Dendritic cell treated with granulocyte-macrophage colony-stimulating factor and Interleukin-4, amounts not matched to agents 40 ng/mL and 50 ng/mL, for 4 days (primary cell): ENCODE data around the gene GTF2A1L.
"Not testable (repeated sequence)": the region's sequence is repeated elsewhere in the genome, so short reads cannot be mapped to it uniquely, and the experiment has no call there.

ENCODE experiments used
- H3K27ac Mint-ChIP-seq: one replicate; pipeline ENCODE4 v1.8.0; 2022; ENCODE audit warnings: mild to moderate bottlenecking, mixed read lengths
- H3K27me3 Mint-ChIP-seq: one replicate; pipeline ENCODE4 v1.8.0; 2022; ENCODE audit warnings: mild to moderate bottlenecking, mixed read lengths
- H3K36me3 Mint-ChIP-seq: one replicate; pipeline ENCODE4 v1.8.0; 2022; ENCODE audit warnings: low read depth, mixed read lengths
- H3K4me1 Mint-ChIP-seq: one replicate; pipeline ENCODE4 v1.8.0; 2022; ENCODE audit warnings: low read depth, mixed read lengths
- H3K4me3 Mint-ChIP-seq: one replicate; pipeline ENCODE4 v1.8.0; 2022; ENCODE audit warnings: mild to moderate bottlenecking, moderate library complexity, mixed read lengths
- H3K9me3 Mint-ChIP-seq: one replicate; pipeline ENCODE4 v1.8.0; 2022; ENCODE audit warnings: mixed read lengths
- intact Hi-C: fragments of 100-400 bp; cut with micrococcal nuclease; formaldehyde crosslinking; loops from one replicate; pipeline ENCODE4 v1.15.0; 2022

Gene GTF2A1L

DNA sequence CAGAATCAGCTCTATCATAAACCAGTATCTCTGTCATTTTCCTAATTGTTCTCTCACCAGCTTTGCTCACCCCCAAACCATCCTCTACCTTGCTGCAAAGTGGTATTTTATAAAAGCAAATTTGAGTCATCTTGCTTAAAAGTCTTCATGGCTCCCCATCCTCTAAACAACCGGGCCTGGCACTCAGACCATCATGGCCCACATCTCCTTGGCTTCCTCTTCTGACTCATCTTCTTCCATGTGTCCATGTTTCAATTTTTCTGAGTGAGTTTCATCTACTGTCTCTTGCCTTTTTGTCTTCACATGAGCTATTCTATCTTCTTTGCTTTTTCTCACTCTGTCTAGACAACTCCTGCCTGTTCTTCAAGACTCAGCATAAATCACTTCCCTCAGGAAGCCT, 79.2 kb downstream of the GTF2A1L start:
- Mint-ChIP-seq H3K9me3 (no peaks in the 10 kb centered on the region), H3K27ac (no peak overlapping the region), H3K36me3 (no peaks in the 10 kb centered on the region), H3K4me3 (no peak overlapping the region), H3K4me1 (no peaks in the 10 kb centered on the region), H3K27me3 (no peaks in the 10 kb centered on the region)
- intact Hi-C loops = no loop called here

DNA sequence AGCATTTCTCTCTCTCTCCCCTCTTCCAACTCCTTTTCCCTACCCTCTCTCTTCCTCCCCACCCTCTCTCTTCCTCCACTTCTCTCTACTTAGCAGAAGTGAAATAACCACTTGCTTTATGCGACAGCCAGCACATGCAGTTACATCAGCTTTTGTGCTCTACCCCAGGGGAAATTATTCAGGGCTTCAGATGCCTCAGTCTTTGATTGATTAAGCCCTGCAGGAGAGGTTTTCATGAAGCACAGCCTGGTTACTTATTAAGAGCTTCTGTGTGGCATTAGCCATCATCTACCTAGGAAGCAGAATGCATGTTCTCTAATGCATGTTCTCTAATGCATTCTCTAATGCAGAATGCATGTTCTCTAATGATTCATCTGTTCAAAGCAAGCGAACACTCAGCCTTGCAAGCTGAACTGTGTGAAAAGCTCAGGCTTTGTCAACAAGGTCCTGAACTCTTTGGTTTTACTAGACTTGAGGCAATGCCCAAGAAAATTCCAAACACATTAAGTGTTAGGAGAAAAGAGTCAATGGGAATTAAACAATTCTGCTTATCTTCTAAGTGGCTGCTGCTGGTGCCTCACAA, 81.8 kb downstream of the GTF2A1L start:
- Mint-ChIP-seq H3K36me3 (no peaks in the 10 kb centered on the region), H3K4me3 (no peak overlapping the region), H3K9me3 (no peaks in the 10 kb centered on the region), H3K27ac (no peak overlapping the region), H3K27me3 (no peaks in the 10 kb centered on the region), H3K4me1 (no peaks in the 10 kb centered on the region)
- intact Hi-C loops = no loop called here

DNA sequence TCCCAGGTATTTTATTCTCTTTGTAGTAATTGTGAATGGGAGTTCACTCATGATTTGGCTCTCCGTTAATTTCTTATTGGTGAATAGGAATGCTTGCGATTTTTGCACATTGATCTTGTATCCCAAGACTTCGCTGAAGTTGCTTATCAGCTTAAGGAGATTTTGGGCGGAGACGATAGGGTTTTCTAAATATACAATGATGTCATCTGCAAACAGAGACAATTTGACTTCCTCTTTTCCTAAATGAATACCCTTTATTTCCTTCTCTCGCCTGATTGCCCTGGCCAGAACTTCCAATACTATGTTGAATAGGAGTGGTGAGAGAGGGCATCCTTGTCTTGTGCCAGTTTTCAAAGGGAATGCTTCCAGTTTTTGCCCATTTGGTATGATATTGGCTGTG, 86.0 kb downstream of the GTF2A1L start:
- H3K27me3 Mint-ChIP-seq, H3K9me3 Mint-ChIP-seq, H3K27ac Mint-ChIP-seq, H3K4me1 Mint-ChIP-seq, H3K4me3 Mint-ChIP-seq, intact Hi-C loops, H3K36me3 Mint-ChIP-seq: not testable (repeated sequence)

DNA sequence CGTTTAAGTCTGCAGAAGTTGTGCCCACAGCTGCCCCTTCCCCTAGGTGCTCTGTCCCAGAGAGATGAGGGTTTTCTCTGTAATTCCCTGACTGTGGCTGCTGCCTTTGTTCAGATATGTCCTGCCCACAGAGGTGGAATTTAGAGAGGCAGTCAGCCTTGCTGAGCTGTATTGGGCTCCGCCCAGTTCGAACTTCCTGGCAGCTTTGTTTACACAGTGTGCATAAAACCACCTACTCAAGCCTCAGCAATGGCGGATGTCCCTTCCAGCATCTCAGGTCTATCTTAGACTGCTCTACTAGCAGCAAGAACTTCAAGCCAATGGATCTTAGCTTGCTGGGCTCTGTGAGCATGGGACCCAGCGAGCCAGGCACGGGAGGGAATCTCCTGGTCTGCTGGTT, 89.8 kb downstream of the GTF2A1L start:
- no peak overlapping the region for H3K4me3 Mint-ChIP-seq
- no peak overlapping the region for H3K27ac Mint-ChIP-seq
- no peaks in the 10 kb centered on the region for H3K9me3 Mint-ChIP-seq
- H3K36me3 Mint-ChIP-seq = no peaks in the 10 kb centered on the region
- peaks cover 2% of the 10 kb centered on the region for H3K27me3 Mint-ChIP-seq
- no peaks in the 10 kb centered on the region for H3K4me1 Mint-ChIP-seq
- intact Hi-C loops = no loop called here

DNA sequence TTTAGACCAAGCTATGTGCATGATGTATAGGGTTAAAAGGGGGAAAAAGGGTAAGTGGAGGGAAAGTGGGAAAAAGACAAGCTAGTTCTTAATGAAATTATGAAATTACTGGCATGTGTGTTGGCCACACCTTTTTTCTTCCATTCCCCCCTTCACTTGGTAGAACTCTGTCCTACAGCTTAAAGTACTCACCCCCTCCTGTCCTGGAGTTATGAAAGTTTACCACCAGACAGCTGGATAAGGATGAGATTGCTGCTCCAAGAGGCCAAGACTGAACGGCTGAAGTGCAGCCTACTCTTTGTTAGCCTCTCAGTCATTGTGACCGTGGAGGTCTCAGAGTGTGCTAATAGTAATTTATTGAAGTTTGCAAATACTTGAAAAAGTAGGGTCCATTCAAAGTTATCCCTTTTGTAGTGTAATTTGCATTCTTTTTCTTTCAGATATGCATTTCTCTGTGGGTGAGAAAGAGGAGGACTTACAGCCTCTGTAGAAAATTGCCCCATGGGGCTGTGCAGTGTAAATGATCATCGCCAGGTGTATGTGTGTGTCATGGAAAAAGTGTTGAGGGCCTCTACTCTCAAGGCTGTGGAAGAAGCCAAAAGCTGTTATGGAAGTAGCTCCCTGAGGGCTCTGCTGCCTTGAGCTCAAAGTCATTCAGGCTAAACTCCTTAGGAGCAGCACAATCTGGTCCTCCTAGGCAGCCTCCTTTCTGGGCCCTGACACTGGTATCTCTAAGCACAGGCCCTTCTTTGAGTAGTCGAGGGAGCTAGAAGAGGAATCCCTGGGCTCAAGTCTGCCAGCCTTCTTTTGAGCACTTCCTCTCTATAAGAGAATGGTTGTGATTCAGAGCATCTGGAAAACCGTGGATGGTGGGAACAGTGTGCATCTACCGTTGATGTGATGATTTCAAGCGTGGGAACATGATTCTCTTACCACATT, 91.7 kb downstream of the GTF2A1L start:
- no peaks in the 10 kb centered on the region for H3K36me3 Mint-ChIP-seq

DNA sequence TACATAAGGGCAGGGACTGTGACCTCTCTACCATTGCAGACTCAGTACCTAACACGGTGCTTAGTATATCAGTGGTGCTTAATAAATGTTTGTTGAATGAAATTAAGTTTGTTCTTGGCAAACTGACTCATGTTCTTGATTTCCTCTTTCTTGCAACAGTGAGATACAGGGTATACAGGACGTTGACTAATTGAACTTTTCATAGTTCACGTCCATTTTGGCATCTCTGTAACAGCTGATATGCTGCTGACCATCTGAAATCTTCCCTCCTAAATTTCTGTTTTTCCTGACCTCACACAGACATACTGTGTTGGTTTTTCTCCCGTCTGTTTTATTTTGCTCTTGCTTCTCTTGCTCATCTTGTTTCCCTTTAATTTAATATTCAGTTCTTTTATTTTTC, 93.7 kb downstream of the GTF2A1L start:
- Mint-ChIP-seq H3K4me3 (no peak overlapping the region), H3K4me1 (peaks cover 5% of the 10 kb centered on the region), H3K36me3 (no peaks in the 10 kb centered on the region), H3K27ac (no peak overlapping the region), H3K27me3 (peaks cover 1% of the 10 kb centered on the region), H3K9me3 (no peaks in the 10 kb centered on the region)
- intact Hi-C loops = no loop called here

More for the DNA sequence above, 91.7 kb downstream of the GTF2A1L start:
- intact Hi-C loops = no loop called here
- Mint-ChIP-seq H3K9me3 (no peaks in the 10 kb centered on the region), H3K4me3 (no peak overlapping the region), H3K4me1 (no peaks in the 10 kb centered on the region), H3K27me3 (peaks cover 2% of the 10 kb centered on the region), H3K27ac (no peak overlapping the region)

DNA sequence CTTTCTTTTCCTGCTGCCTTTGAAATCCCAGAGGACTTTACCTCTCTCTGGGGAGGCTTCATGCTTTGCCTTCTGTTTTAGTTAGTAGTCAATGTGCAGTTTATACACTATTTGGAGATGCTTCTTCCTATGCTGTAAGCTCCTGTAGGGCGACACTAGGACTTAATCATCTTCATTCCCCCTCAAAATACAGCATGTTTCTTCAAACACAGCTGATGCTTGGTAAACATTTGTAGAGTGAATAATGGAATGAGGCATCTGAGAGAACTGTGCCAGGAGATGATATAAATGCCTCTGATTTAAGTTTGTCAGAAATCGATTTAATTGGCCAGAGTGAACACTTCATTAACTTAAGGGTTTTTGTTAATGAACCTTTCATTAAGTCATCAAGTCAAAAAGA, 94.5 kb downstream of the GTF2A1L start:
- Mint-ChIP-seq H3K27me3 (peaks cover 1% of the 10 kb centered on the region), H3K27ac (no peak overlapping the region), H3K4me1 (peaks cover 5% of the 10 kb centered on the region), H3K36me3 (no peaks in the 10 kb centered on the region), H3K9me3 (no peaks in the 10 kb centered on the region), H3K4me3 (no peak overlapping the region)
- intact Hi-C loops = no loop called here

DNA sequence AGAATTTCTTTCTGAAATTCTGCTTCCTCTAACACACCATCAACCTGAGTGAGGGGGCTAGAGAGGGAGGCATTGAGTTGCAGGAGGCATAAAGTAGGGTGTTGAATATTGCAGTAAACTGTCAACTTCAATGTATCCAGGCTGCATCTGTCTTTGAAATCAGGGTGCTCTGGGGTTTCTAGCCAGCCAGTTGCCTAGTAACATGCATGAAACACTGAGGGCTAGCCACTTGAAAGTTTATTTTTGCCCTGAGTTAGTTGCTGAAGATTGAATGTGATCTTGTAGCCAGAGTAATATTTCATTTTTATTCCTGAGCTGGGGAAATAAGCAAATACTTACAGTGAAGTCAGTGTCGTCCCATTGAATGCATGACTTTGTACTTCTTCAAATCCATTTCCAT, 96.0 kb downstream of the GTF2A1L start:
- Mint-ChIP-seq H3K4me1 (peaks cover 5% of the 10 kb centered on the region), H3K36me3 (no peaks in the 10 kb centered on the region), H3K27me3 (peaks cover 1% of the 10 kb centered on the region), H3K27ac (no peak overlapping the region), H3K4me3 (no peak overlapping the region), H3K9me3 (no peaks in the 10 kb centered on the region)
- intact Hi-C loops = no loop called here

DNA sequence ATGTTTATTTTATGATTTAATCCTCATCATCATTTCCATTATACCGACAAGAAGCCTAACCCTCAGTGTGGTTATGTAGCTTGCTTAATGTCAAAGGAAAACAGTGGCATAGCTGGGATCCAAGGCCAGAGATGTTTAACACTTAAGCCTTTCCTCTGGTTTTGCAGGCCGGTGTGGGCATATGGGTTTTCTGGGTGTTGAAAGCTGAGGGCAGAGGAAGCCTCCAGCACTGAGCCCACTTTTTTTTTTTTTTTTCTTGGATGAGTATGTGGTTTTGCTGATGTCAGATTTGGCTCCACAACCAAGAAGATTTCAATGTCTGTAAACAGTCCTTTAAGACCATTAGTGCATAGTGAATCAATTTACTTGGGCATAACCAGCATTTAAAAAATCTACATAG, 96.6 kb downstream of the GTF2A1L start:
- intact Hi-C loops = no loop called here
- H3K4me3 Mint-ChIP-seq = no peak overlapping the region
- no peak overlapping the region for H3K27ac Mint-ChIP-seq
- H3K4me1 Mint-ChIP-seq = peaks cover 5% of the 10 kb centered on the region
- H3K27me3 Mint-ChIP-seq = peaks cover 1% of the 10 kb centered on the region
- no peaks in the 10 kb centered on the region for H3K36me3 Mint-ChIP-seq
- no peaks in the 10 kb centered on the region for H3K9me3 Mint-ChIP-seq

DNA sequence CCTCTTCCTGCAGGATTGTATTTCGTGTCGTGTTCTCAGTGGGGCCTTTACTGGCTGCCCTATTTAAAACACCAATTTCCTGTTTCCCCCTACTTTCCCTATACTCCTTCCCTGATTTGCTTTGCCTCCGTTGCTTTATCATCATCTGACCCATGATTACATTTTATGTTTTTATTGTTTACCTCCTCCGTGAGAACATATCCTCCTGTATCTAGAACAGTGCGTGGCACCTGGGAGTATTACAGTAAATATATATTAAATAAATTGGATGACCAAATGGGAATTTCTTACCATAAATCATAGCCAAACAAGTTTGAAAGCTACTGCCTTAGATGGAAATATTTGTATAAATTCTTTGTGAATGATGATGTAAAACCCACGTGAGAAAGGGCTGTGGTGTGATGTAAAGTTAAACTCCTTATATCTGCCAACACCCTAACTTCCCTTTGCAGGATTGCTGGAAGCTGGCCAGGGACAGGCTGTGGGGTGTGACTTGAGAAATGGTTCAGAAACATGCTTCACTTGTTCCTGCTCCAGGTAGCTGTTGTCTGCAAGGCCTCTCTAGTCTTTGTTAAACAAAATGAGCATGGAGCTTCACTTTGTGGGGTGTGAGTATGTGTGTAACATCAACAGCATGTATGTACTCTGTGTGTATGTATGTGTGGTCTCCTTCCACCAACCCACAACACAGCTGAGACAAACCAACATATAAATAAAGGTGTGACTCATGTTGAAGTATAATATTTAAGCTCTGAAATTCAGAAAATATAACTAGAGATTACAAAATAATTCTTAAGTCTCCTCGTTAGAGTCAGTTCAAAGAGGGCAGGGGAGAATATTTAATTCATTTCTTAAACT, 97.6 kb downstream of the GTF2A1L start:
- no peaks in the 10 kb centered on the region for H3K36me3 Mint-ChIP-seq
- H3K27me3 Mint-ChIP-seq = peaks cover 1% of the 10 kb centered on the region
- no peak overlapping the region for H3K27ac Mint-ChIP-seq
- peaks cover 5% of the 10 kb centered on the region for H3K4me1 Mint-ChIP-seq
- intact Hi-C loops = no loop called here
- no peak overlapping the region for H3K4me3 Mint-ChIP-seq
- H3K9me3 Mint-ChIP-seq = no peaks in the 10 kb centered on the region

DNA sequence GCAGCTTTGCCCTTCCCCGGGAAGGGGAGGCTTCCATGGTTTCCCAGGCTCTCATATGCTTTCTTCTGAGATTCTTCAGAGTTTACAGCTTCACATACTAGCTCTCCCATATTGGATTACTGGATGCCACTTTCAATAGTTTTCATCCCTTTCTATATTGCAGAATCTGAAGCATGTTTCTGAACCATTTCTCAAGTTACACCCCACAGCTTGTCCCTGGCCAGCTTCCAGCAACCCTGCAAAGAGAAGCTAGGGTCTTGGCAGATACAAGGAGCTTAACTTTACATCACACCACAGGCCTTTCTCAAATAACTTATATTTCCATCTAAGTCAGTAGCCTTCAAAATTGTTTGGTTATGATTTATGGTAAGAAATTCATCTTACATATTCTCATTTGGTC, 98.3 kb downstream of the GTF2A1L start:
- H3K36me3 Mint-ChIP-seq = no peaks in the 10 kb centered on the region
- H3K27ac Mint-ChIP-seq = no peak overlapping the region
- intact Hi-C loops = no loop called here
- H3K4me1 Mint-ChIP-seq = peaks cover 5% of the 10 kb centered on the region
- peaks cover under 1% of the 10 kb centered on the region for H3K27me3 Mint-ChIP-seq
- no peak overlapping the region for H3K4me3 Mint-ChIP-seq
- H3K9me3 Mint-ChIP-seq = no peaks in the 10 kb centered on the region

DNA sequence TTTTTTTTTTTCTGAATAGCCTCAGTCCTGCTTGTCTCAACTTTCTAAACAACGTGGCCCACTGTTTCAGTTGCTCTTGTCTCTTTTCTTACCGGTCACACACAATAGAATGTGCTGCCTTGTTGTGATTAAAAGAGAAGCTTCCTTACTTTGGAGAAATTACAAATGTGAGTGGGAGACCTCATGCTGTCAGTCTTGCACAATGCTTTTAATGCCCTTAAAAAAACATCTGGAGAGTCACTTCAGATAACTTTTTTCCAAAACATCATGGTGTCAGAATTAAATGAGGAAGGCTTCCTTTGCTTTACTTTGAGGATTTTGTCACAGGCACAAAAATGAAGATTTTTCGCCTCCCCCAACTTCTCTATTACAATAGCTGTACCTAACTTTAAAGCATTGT, 100.2 kb downstream of the GTF2A1L start:
- peaks cover 5% of the 10 kb centered on the region for H3K4me1 Mint-ChIP-seq
- no peak overlapping the region for H3K27ac Mint-ChIP-seq
- no peaks in the 10 kb centered on the region for H3K9me3 Mint-ChIP-seq
- no peaks in the 10 kb centered on the region for H3K27me3 Mint-ChIP-seq
- H3K4me3 Mint-ChIP-seq = no peak overlapping the region
- intact Hi-C loops = no loop called here
- H3K36me3 Mint-ChIP-seq = no peaks in the 10 kb centered on the region

DNA sequence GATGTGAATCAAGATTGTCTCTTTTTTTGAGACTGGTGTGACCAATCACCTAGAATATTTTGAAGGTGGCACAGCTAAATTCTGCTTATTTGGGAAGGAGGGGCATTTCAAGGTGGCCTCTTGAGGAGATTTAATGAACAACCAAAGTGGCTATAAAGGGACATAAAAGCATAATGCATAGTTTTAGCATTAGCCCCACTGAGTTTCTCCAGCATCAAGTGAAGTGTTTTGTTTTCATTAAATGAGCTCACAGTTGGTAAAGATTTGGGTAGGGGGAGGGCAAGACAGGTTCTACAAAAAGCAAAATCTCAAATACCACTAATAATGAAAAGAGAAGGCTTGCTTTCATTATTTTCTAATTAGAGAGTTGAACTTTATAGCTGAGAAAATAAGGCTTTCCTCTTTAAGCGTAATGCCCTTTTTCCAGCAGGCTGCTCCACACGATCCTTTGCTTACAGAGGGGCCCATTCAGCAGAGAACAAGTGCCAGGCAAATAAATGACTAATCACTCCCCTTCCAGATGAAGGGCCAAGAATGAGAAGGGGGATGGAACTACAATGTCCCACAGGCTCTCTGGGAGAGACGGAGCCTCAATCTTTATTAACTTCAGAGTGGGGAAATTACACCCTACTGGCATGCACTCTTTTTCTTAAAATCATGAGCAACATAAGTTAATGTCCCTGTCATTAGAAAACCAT, 102.0 kb downstream of the GTF2A1L start:
- Mint-ChIP-seq H3K27me3 (no peaks in the 10 kb centered on the region), H3K27ac (no peak overlapping the region), H3K4me3 (no peak overlapping the region), H3K4me1 (peaks cover 5% of the 10 kb centered on the region), H3K9me3 (no peaks in the 10 kb centered on the region), H3K36me3 (no peaks in the 10 kb centered on the region)
- intact Hi-C loops = no loop called here

DNA sequence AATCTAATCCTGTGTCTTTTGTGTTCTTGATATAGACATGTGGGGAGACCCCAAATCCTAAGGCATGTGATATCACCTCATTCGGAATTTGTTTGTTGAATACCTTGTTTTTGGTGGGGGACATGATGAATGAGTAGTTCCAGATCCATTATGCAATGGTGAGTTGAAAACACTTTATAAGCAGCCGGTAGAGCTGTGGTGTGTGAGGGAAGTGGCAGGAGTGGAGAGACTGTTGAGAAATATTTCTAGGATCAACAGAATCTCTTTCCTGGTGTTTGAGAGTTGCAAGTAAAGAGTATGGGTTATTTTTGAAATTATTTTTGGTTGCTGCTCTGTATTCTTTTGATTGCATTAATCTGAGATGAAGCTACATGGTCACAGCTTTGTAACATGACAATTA, 103.5 kb downstream of the GTF2A1L start:
- H3K4me3 Mint-ChIP-seq = no peak overlapping the region
- no peaks in the 10 kb centered on the region for H3K4me1 Mint-ChIP-seq
- H3K36me3 Mint-ChIP-seq = no peaks in the 10 kb centered on the region
- H3K9me3 Mint-ChIP-seq = no peaks in the 10 kb centered on the region
- H3K27me3 Mint-ChIP-seq = no peaks in the 10 kb centered on the region
- intact Hi-C loops = no loop called here
- no peak overlapping the region for H3K27ac Mint-ChIP-seq
